DMS53 treated with DMSO at 0.1 percent for 48 hours (cell line): ENCODE results near the gene NUDT3.
"Not testable (repeated sequence)": the region's sequence is repeated elsewhere in the genome, so short reads cannot be mapped to it uniquely, and the experiment has no call there.

Source experiments
- DNase-seq: peaks from one replicate; lab custom pipeline; 2025; ENCODE audit not compliant: unreplicated experiment; lab: John Stamatoyannopoulos, UW

NUDT3 gene

DNA sequence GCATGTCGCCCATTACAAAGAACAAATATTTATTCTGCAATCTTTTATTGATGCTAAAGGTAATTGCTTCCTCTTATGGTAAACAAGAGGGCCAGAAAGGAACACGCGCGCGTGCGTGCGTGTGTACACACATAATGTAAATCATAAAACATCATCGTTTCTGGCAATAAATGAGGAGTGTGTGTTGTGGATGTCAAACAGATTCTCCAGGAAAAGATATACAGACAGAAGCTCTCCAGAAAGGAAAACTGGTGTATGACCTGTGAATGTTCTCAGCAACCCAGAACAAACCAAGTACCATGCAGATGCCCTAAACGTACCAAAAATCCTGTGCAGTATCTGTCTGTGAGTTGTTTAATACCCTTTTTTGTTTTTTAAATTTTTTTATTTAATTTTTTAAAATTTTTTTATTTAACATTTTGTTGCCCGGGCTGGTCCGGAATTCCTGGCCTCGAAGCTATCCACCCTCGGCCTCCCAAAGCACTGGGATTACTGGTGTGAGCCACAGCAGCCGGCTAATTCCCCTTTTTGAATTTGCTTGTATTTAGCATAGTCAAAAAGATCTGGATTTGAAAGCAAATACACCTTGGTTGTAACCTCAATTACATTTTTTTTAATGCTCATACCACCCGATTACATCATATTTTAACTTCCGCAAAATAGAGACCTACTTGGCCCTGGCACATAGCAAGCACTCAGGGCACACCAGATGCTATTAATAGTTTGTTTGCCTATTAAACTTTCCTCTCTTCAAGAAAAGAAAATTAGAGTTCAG lies 909 bp upstream of the NUDT3 start:
- DNase-seq = peak; percentile 30

DNA sequence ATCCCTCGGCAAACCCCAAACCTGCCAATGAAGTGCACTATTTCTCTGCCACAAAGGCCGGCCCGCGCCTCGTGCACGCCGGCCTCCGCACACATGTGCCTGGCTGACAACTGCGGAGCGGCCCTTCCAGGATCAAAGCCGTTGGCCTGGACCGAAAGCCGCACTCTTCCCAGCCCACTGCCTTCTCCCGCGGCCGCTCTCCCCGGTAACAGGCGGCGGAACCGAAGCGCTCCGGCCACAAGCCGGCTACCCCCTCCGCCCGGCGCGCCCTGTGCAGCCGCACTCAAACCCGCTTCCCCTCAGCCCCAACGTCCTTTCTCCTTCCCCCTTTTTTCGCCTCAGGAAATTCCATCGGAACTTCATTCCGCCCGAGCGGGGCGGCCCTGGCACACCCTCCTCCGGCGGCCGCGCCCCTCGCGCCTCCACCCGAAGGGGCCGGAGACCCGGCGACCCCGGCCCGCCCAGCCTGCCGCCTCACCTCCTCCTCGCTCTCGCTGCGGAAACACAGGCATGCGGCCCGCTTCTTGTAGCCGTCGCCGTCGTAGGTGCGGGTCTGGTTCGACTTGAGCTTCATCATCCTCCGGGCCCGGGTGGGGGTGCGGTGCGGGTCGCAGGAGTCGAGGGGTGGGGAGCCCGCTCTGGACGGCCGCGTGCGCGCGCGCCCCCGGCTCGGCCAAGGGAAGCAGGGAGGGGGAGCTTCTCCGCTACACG lies 528 bp downstream of the NUDT3 start:
- DNase-seq = peak; percentile 7

DNA sequence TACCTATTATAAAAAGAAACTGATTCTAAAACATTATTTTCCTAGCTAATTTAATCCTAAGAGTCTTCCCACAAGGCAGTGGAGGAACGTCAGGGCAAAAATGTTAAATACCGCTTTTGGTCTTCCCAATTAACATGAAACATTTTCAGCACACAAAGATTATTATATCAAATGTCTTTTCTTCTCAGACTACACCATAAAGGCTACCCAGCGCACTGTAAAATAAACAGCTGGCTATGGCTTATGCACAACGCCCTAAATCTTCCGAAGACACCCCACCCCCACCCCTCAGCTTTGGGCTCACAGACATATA lies 1.0 kb downstream of the NUDT3 start:
- no peak for DNase-seq

- DNase-seq = peak; percentile 18
Measured at GRCh38 chr6:34390531-34391472, 1.7 kb downstream of the NUDT3 start.

DNA sequence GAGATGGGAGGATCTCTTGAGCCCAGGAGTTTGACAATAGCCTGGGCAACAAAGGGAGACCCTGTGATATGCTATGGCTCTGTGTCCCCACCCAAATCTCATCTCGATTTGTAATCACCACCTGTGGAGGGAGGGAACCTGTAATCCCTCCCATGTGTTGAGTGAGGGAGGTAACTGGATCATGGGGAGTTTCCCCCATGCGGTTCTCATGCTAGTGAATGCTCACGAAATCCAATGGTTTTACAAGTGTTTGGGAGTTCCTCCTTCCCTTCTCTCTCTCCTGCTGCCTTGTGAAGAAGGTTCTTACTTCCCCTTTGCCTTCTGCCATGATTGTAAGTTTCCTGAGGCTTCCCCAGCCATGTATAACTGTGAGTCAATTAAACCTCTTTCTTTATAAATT lies 3.4 kb downstream of the NUDT3 start:
- no peak for DNase-seq

DNA sequence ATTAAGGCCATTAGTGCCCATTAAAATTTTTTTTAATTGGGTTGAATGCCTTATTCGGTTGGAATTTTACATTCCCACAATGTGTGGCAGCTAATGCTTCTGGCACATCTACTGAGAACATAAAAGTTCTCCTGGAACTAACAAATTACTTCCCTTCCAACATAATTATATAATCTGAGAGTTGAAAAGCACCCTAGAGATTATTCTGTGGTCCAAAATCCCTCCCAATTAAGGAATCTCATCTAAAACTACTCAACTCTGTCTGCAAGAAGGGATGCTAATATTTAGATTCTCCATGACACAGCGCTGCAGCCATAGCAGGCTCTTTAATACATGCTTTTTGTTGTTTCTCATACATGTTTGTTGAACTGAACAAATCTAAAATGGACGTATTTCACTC lies 4.0 kb downstream of the NUDT3 start:
- no peak for DNase-seq

- DNase-seq = no peak
Measured at GRCh38 chr6:34386316-34387137, 5.9 kb downstream of the NUDT3 start.

DNA sequence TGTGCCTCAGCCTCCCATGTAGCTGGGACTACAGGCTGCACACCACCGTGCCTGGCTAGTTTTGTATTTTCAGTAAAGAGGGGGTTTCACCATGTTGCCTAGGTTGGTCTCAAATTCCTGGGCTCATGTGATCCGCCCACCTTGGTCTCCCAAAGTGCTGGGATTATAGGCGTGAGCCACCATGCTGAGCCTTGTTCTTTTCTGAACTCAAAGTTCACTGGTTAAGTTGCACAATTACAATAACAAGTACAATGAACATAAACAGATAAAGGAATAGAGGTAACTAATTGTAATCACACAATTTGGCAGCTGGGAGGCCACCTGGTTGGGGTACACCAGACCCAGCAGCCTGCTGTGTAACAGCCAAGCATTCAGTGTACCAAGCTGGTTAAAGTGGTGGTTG lies 6.7 kb downstream of the NUDT3 start:
- DNase-seq = no peak

GRCh38 chr6:34384321-34385153 lies 7.9 kb downstream of the NUDT3 start:
- DNase-seq = no peak

DNA sequence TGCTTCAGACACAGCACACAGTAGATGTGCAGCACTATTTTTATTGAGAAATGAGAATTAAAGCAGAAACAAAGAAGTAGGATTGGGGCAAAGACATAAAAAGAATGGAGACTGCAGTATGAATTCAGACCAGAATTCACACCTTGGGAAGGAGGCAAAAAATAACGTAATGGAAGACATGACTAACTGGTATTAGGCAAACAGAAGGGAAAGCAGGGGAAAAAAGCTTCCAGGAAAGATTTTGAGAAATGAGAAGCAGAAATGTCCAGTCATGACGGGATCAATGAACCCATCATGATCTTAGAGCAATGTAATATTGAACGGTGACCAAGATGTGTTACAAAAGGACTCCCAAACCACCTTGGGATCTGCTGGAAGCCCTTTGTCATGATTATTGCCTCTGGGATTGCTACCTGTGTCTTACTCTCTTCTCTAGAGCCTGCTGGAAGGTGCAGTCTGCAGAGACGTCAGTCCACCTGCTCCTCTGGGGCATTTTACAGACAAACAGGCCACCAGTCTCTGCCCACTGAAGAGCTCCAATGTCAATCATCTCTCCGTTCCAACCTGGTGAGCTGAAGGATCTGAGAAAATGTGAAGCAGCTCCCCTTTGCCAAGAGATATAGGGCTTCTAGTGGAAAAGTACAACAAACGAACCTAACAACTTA lies 8.7 kb downstream of the NUDT3 start:
- DNase-seq = no peak

DNA sequence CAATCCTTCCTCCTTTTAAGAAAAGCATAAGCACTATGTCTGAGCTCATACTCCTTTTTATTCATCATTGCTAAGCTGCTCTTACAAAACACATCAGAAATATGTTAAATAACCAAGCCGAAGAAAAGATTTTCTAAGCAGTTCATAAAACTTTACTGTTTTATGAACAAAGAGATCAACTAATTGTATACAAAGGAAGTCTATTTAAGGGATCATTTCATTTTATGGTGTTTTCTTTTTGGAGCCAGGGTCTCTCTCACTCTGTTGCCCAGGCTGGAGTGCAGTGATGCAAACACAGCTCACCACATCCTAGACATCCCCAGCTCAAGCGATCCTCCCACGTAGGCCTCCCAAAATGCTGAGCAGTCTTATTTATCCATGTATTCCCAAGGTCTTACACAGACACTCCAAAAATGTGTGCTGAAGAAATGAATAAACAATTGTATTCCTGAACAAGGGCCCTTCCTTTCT lies 9.3 kb downstream of the NUDT3 start:
- DNase-seq = no peak

DNA sequence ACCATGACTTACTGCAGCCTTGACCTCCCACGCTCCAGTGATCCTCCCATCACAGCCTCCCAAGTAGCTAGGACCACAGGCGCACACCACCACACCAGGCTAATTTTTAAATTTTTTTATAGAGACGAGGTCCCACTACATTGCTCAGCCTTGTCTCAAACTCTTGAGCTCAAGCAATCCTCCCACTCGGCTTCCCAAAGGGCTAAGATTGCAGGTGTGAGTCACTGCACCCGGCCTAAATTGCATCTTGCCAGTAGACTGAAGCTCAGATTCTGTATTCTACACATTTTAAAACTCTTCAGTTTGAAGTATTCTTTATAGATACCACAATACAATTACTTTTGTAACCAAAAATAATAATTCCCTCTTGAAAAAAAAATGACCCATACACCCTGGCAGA lies 11.4 kb downstream of the NUDT3 start:
- DNase-seq = no peak

GRCh38 chr6:34378470-34378869 lies 14.0 kb downstream of the NUDT3 start:
- DNase-seq = no peak

- DNase-seq = no peak
Measured at GRCh38 chr6:34377984-34378383, 14.5 kb downstream of the NUDT3 start.

GRCh38 chr6:34377571-34377970 lies 14.9 kb downstream of the NUDT3 start:
- not testable (repeated sequence) for DNase-seq

- DNase-seq = no peak
Measured at GRCh38 chr6:34375833-34376232, 16.6 kb downstream of the NUDT3 start.

- no peak for DNase-seq
Measured at GRCh38 chr6:34374508-34374907, 18.0 kb downstream of the NUDT3 start.

GRCh38 chr6:34374069-34374468 lies 18.4 kb downstream of the NUDT3 start:
- DNase-seq = no peak

GRCh38 chr6:34373511-34373910 lies 19.0 kb downstream of the NUDT3 start:
- DNase-seq = no peak
